ENCODE measurements around the gene FN3KRP.

DNA sequence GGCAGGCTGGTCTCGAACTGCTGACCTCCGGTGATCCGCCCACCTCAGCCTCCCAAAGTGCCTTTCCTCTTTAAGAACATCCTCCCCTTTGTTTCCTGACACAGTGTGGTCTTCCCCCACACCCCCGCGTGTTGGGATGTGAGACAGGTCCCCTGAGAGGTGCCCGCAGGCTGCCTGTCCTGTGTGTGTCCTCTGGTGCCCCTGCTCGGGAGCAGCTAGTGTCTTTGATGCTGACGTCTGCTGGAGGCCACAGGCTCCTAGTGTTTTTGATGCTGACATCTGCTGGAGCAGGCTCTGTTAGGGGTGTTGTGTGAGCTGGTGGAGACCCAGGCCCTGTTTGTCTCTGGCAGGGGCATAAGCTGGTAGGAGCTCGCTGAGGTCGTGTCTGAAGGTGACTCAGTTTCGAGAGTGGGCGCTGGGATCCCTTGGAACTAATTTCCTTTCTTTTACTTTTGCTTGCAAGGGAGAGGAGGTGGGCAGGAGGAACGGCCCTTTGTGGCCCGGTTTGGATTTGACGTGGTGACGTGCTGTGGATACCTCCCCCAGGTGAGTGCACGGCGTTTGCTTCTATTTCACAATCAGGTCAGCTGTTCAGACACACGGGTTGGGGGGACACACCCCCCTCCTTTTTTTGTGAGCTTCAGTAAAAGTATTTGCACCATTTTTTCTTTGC lies 6.0 kb downstream of the FN3KRP start:
- TF ChIP-seq, protein P1, sequence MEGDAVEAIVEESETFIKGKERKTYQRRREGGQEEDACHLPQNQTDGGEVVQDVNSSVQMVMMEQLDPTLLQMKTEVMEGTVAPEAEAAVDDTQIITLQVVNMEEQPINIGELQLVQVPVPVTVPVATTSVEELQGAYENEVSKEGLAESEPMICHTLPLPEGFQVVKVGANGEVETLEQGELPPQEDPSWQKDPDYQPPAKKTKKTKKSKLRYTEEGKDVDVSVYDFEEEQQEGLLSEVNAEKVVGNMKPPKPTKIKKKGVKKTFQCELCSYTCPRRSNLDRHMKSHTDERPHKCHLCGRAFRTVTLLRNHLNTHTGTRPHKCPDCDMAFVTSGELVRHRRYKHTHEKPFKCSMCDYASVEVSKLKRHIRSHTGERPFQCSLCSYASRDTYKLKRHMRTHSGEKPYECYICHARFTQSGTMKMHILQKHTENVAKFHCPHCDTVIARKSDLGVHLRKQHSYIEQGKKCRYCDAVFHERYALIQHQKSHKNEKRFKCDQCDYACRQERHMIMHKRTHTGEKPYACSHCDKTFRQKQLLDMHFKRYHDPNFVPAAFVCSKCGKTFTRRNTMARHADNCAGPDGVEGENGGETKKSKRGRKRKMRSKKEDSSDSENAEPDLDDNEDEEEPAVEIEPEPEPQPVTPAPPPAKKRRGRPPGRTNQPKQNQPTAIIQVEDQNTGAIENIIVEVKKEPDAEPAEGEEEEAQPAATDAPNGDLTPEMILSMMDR (IDR thresholded peaks at IDR 0.05) = no peak
- TF ChIP-seq POLR2A (IDR thresholded peaks at IDR 0.05) = no peak
